ACHN (cell line): ENCODE results near the gene TUFM.
"Not testable (repeated sequence)": the region's sequence is repeated elsewhere in the genome, so short reads cannot be mapped to it uniquely, and the experiment has no call there.

Experiments used
- DNase-seq: peaks from one replicate; pipeline ENCODE4 v3.0.0-alpha.2; 2015
- in situ Hi-C: cut with HindIII; loops from 2 replicates; pipeline ENCODE4 v1.10.0; 2017; ENCODE audit warnings: low sequenced_read_pairs, low pct_ligation_motif_present, low pct_unique_long_range_greater_than_20kb

TUFM gene

GRCh38 chr16:28876973-28877654 is 31.0 kb upstream of the TUFM start:
- in situ Hi-C loops: no loop called here
- no peak for DNase-seq

GRCh38 chr16:28876019-28876659 is 30.0 kb upstream of the TUFM start:
- in situ Hi-C loops: no loop called here
- no peak for DNase-seq

GRCh38 chr16:28875134-28876018 is 29.2 kb upstream of the TUFM start:
- no peak for DNase-seq
- in situ Hi-C loops: no loop called here

DNA sequence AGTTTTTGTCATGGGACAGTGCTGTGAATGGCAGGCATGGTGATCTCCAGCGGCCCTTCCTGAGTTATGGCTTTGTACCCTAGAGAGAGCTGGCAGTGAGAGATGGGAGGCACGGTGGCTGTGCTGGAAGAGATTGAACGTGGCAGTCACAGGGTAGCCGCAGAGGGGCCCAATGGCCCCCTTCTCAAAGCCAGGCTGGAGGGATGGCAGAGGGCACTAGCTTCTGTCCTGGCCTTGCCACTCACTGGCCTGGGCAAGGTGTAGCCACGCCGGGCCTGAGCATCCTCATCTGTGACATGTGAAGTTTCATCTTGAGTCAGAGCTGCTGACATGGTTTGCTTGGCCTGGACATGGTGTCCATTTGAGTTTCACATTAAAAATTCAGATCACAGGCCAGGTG is 28.3 kb upstream of the TUFM start:
- in situ Hi-C loops: no loop called here
- no peak for DNase-seq

DNA sequence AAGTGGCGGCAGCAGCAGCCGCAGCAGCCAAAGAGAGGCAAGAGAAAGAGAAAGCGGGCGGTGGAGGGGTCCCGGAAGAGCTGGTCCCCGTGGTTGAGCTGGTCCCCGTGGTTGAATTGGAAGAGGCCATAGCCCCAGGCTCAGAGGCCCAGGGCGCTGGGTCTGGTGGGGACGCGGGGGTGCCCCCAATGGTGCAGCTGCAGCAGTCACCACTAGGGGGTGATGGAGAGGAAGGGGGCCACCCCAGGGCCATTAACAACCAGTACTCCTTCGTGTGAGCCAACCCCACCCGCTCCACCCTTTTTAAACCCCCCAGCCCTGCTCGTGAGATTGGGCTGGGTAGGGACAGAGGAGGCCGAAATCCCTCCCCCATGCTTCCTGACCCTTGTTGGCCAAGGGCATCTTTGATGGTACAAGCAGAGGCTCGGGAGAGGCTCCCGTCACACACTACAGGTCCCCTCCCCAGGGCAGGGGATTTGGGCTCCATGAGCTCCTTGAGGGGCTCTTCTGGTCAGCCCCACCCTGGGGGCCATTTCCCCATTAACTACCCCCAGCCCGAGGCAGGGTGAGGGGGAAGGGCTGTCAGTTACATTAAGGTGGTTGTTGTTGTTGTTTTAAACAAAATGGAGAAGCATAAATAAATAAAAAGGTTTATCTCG is 27.5 kb upstream of the TUFM start:
- DNase-seq: peak; percentile 47
- in situ Hi-C loops: no loop called here

DNA sequence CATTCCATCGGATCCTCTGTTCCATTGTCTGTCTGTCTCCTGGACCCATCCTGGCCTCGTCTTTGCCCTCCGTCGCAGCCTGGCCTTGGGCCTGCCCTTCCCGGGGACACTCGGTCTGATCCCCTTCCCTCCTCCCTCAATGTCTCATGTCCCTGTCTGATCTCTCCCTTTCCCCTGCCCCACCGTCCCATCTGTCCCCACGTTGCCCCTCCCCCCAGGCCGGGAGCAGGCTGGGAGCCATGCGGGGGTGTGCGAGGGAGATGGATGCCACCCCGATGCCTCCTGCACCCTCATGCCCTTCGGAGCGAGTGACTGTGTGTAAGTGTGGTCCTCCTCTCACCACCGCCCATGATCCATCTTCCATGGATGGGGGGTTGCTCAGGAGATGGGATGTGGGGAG is 26.8 kb upstream of the TUFM start:
- DNase-seq: no peak
- in situ Hi-C loops: no loop called here

DNA sequence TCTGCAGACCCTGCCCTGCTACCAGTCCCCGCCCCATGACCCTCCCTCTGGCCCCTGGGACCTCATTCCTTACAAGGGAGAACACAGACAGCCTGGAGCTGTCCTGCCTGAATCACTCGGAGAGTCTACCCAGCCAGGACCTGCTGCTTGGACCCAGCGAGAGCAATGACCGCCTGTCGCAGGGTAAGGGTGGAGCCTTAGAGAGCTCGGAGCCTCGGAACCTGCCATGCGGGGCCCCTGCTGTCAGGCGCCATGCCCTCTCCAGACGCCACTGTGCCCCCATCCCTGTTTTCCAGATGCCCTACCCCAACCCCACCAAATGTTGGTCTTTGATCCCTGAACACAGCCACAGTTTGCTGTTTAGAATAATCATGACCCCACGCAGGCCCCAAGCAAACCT is 23.1 kb upstream of the TUFM start:
- in situ Hi-C loops: no loop called here
- no peak for DNase-seq

DNA sequence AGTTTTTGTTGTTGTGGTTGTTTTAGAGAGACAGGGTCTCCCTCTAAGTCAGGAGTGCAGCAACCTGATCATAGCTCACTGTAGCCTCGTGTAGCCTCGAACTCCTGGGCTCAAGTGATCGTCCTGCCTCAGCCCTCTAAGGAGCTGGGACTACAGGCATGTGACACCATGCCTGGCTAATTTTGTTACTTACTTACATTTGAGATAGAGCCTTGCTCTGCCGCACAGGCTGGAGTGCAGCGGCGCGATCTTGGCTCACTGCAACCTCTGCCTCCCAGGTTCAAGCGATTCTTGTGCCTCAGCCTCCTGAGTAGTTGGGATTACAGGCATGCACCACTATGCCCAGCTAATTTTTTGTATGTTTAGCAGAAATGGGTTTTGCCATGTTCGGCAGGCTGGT is 21.5 kb upstream of the TUFM start:
- DNase-seq, in situ Hi-C loops: not testable (repeated sequence)

- no peak for DNase-seq
- in situ Hi-C loops: no loop called here
Measured at GRCh38 chr16:28867241-28867640, 21.1 kb upstream of the TUFM start.

DNA sequence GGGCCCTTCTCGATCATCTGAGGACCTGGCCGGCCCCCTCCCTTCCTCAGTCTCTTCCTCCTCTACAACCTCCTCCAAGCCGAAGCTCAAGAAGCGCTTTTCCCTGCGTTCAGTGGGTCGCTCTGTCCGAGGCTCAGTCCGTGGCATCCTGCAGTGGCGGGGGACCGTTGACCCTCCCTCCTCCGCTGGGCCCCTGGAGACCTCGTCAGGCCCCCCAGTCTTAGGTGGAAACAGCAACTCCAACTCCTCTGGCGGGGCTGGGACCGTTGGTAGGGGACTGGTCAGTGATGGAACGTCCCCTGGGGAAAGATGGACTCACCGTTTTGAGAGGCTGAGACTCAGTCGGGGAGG is 20.3 kb upstream of the TUFM start:
- DNase-seq: no peak
- in situ Hi-C loops: no loop called here

- DNase-seq: no peak
- in situ Hi-C loops: no loop called here
Measured at GRCh38 chr16:28865722-28866453, 19.7 kb upstream of the TUFM start.

DNA sequence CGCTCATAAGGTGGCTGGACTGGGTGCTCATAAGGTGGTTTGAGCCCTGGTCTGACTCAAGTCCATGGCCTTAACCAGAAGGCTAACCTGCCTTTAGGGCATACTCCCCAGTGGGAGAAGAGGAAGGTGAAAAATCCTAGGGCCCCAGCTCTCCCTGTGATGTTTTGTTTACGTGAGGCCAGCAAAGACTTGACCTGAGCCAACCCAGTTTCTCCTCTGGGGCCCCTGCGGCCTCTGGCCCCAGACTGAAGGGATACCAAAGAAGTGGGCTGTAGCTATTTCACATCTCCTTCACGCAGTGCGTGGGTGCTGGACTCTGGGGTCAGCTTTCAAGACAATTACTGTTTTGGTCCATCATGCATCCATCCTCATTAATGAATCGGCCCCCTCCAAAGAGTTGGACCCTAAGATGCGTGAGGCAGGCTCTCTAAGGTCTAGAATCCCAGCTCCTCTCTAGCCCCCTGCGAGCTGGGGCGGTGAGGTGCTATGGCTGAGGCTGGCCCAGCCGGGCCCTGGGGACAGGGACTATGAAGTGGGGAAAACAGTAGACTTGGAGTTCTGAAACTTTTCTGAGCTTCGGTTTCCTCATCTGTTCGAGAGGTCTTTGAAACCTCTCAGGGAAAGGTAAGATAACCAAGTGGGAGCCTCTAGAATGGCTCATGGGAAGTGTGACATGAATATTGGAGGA is 19.0 kb upstream of the TUFM start:
- DNase-seq: no peak
- in situ Hi-C loops: no loop called here

- peak; percentile 28 for DNase-seq
- in situ Hi-C loops: no loop called here
Measured at GRCh38 chr16:28863929-28864793, 18.0 kb upstream of the TUFM start.

- in situ Hi-C loops: no loop called here
Measured at GRCh38 chr16:28859326-28859725, 13.2 kb upstream of the TUFM start.

GRCh38 chr16:28858421-28858820 is 12.3 kb upstream of the TUFM start:
- in situ Hi-C loops: no loop called here
- no peak for DNase-seq

More at GRCh38 chr16:28859326-28859725, 13.2 kb upstream of the TUFM start:
- DNase-seq: no peak

- DNase-seq: peak; percentile 11
- in situ Hi-C loops: no loop called here
Measured at GRCh38 chr16:28846933-28847273, 755 bp upstream of the TUFM start.

- in situ Hi-C loops: no loop called here
Measured at GRCh38 chr16:28845761-28846079, 428 bp downstream of the TUFM start.

More at GRCh38 chr16:28845761-28846079, 428 bp downstream of the TUFM start:
- peak; percentile 12 for DNase-seq
